K562 (cell line): Measurements from ENCODE around the gene TBL1X. TPM values are rescaled to one million over a fixed set of nuclear protein-coding genes. Genes with fewer than 3 reads are reported as not detected.

Experiments
- ATAC-seq: fragments of 200-7000 bp; cut with Tn5 transposase; 3 replicates; pipeline ENCODE4 v1.9.1; 2020; ENCODE audit warnings: moderate library complexity
- BruUV-seq: library from RNA; stranded (reverse); fragments of 400-500 nt; replicated peaks from 2 replicates; lab custom pipeline; 2021; lab: Mats Ljungman, UMichigan
- CTCF ChIA-PET: fragments of 300-600 bp; formaldehyde crosslinking; extraction: SDS; loops from one replicate; lab custom pipeline; 2021; ENCODE audit warnings: low intra/inter-chr PET ratio; lab: Yijun Ruan, JAX
- POLR2A ChIA-PET: fragments of 300-600, 350-650 bp; sonication (Branson Sonifier 250); formaldehyde crosslinking; extraction: SDS; loops from one replicate; lab custom pipeline; 2021; ENCODE audit warnings: antibody characterized with exemption, inconsistent platforms; lab: Yijun Ruan, JAX
- DNase-seq, 4 experiments: peaks; one replicate each; pipeline versions ENCODE4 v3.0.0 to v3.0.0-alpha.2; 2011 to 2018; ENCODE audit warnings: low spot score in 3 of 4, mixed read lengths in 3 of 4; ENCODE audit errors: extremely low read depth in 1 of 4
- FAIRE-seq: peaks from 2 replicates; lab custom pipeline; 2011; peaks lifted over from hg19 to GRCh38; lab: Jason Lieb, UNC
- H2AFZ ChIP-seq: 2 replicates; pipeline ENCODE4 v1.6.0; 2011; ENCODE audit warnings: low read depth, low read length, control low read depth, inconsistent platforms
- H3K27ac ChIP-seq: fragments of 200-600 bp; 3 replicates; pipeline ENCODE4 v1.8.0; 2011; ENCODE audit warnings: low read depth, mild to moderate bottlenecking, control low read depth, inconsistent platforms, low read length, moderate library complexity, mixed read lengths; ENCODE audit errors: extremely low read depth
- H3K27me3 ChIP-seq, 2 experiments: fragments of 300-600 bp in 1 of 2; 2 replicates in 1 of 2; 3 replicates in 1 of 2; pipeline versions ENCODE4 v1.6.0 to v1.8.0; 2011; ENCODE audit warnings: inconsistent platforms in 2 of 2, low read length in 2 of 2, mild to moderate bottlenecking in 1 of 2, mixed read lengths in 1 of 2, moderate library complexity in 1 of 2; ENCODE audit not compliant: control insufficient read depth in 2 of 2, insufficient read depth in 2 of 2
- H3K36me3 ChIP-seq: fragments of 300-600 bp; 3 replicates; pipeline ENCODE4 v1.8.0; 2011; ENCODE audit warnings: mild to moderate bottlenecking, low read length, inconsistent platforms; ENCODE audit not compliant: control insufficient read depth, insufficient read depth
- H3K4me1 ChIP-seq, 2 experiments: fragments of 200-600 bp in 1 of 2; replicated peaks in 1 of 2; 2 replicates in 1 of 2; 3 replicates in 1 of 2; pipeline versions ENCODE4 v1.5.1 to v1.8.0; 2011; ENCODE audit warnings: inconsistent platforms in 2 of 2, low read length in 2 of 2, mild to moderate bottlenecking in 1 of 2, mixed read lengths in 1 of 2, moderate library complexity in 1 of 2; ENCODE audit not compliant: control insufficient read depth in 2 of 2, insufficient read depth in 2 of 2
- H3K4me2 ChIP-seq: 2 replicates; pipeline ENCODE4 v1.6.1; 2011; ENCODE audit warnings: low read length, control low read depth, inconsistent platforms, mixed read lengths; ENCODE audit not compliant: insufficient read depth
- H3K4me3 ChIP-seq: fragments of 200-600 bp; sonication (generic), shearing (Covaris generic); 2 replicates; pipeline ENCODE4 v1.5.1; 2016; ENCODE audit warnings: control low read depth, inconsistent platforms
- H3K79me2 ChIP-seq: fragments of 200-600 bp; 3 replicates; pipeline ENCODE4 v1.8.0; 2011; ENCODE audit warnings: low read length, inconsistent platforms; ENCODE audit not compliant: control insufficient read depth, insufficient read depth
- H3K9ac ChIP-seq, 2 experiments: 2 replicates each; pipeline versions ENCODE4 v1.6.0 to v1.6.1; 2011; ENCODE audit warnings: low read depth in 2 of 2, low read length in 2 of 2, control low read depth in 1 of 2, inconsistent platforms in 1 of 2, mild to moderate bottlenecking in 1 of 2, mixed read lengths in 1 of 2; ENCODE audit not compliant: insufficient read depth in 1 of 2
- H3K9me1 ChIP-seq: one replicate; pipeline ENCODE4 v1.6.0; 2011; ENCODE audit warnings: inconsistent platforms, mild to moderate bottlenecking, low read length, moderate library complexity; ENCODE audit not compliant: control insufficient read depth, insufficient read depth
- H3K9me3 ChIP-seq: replicated peaks from 2 replicates; pipeline ENCODE4 v1.5.1; 2011; ENCODE audit warnings: low read depth, low read length, inconsistent platforms; ENCODE audit not compliant: control insufficient read depth, insufficient read depth
- H4K20me1 ChIP-seq: replicated peaks from 2 replicates; pipeline ENCODE4 v1.6.1; 2011; ENCODE audit warnings: low read length, inconsistent platforms, mixed read lengths; ENCODE audit not compliant: control insufficient read depth, insufficient read depth
- ELF1 ChIP-seq: fragments of 200-800 bp; sonication (Bioruptor generic); IDR thresholded peaks from 2 replicates; pipeline ENCODE4 v1.6.1; 2016; ENCODE audit warnings: missing genetic modification characterization, missing compliant biosample characterization
- NFIC ChIP-seq: fragments of 450-650 bp; IDR thresholded peaks from 2 replicates; pipeline ENCODE4 v1.6.1; 2017; ENCODE audit warnings: mild to moderate bottlenecking, inconsistent platforms
- ZBTB40 ChIP-seq, 2 experiments: fragments of 450-650 bp in 1 of 2; sonication (generic) in 1 of 2; formaldehyde crosslinking in 1 of 2; IDR thresholded peaks; 2 replicates each; pipeline versions ENCODE4 v1.7.1 to v1.9.0; 2016 to 2022; ENCODE audit warnings: inconsistent platforms in 1 of 2, mild to moderate bottlenecking in 1 of 2, missing genetic modification reagents in 1 of 2
- WGBS: fragments of 100-300 bp; shearing (Covaris generic); methylation state at CpG from one replicate; pipeline ENCODE4 v1.1.6; 2016; ENCODE audit warnings: low coverage, mixed read lengths; ENCODE audit not compliant: insufficient coverage; ENCODE audit errors: missing lambda C conversion rate; 5-methylcytosine and 5-hydroxymethylcytosine counted together
- in situ Hi-C: fragments of 300-500 bp; cut with MboI; formaldehyde crosslinking; loops from 4 replicates; pipeline ENCODE4 v1.15.0; 2018; ENCODE audit warnings: inconsistent platforms, mixed read lengths
- intact Hi-C: fragments of 100-400 bp; cut with micrococcal nuclease; formaldehyde crosslinking; loops from 2 replicates; pipeline ENCODE4 v1.14.2; 2022
- polyA plus RNA-seq, 8 experiments: library from polyadenylated mRNA; depleted of rRNA in 4 of 8; stranded (reverse) in 5 of 8; unstranded in 3 of 8; fragments of >200 nt; fragmentation: Nextera tagmentation in 2 of 8; fragmentation: Illumina TruSeq in 1 of 8; extraction: Ambion mirVana in 2 of 8; extraction: Trizol in 1 of 8; gene quantifications; 2 replicates each; pipeline versions ENCODE4 v1.2.1 to v1.2.3, GENCODE V29; 2011 to 2014; ENCODE audit warnings: inconsistent platforms in 1 of 8, missing spikeins in 1 of 8
- total RNA-seq, 7 experiments: library from RNA; depleted of rRNA in 6 of 7; stranded (reverse); fragments of >200 nt in 6 of 7; fragmentation: Illumina TruSeq in 2 of 7; extraction: Trizol in 2 of 7; gene quantifications; 2 replicates each; pipeline versions ENCODE4 v1.2.1 to v1.2.3, GENCODE V29; 2011 to 2021; ENCODE audit warnings: low replicate concordance in 1 of 7

Gene TBL1X
- total and polyA plus RNA-seq, 9 of the 15 experiments (the other 6 are each of a cell fraction or from before 2014, with no cell fraction given), result 6.0 to 49.6 (median 19.7) TPM

- DNase-seq, result no peak
- Histone ChIP-seq H4K20me1 (0 out of 2 replicates have a peak, but pooled peaks cover 4% of the 10 kb centered on the region), H3K4me2 (no peak overlapping the region), H3K27me3 (no peaks in the 10 kb centered on the region), H3K4me1 (no peaks in the 10 kb centered on the region), H3K4me3 (no peak overlapping the region), H2AFZ (no peak overlapping the region), H3K9me1 (no peaks in the 10 kb centered on the region), H3K9me3 (no peaks in the 10 kb centered on the region), H3K9ac (no peak overlapping the region), H3K36me3 (peaks cover 4% of the 10 kb centered on the region; the same call in 1 of the 3 replicates), H3K79me2 (no peaks in the 10 kb centered on the region), H3K27ac (no peak overlapping the region)
- WGBS, result 90% methylated on average over 3 of the region's 3 CpGs
- ChIA-PET POLR2A (no interaction called here), CTCF (no interaction called here)
- BruUV-seq, result no TSS peak
- in situ Hi-C loops (no loop called here), intact Hi-C loops (no loop called here)
- TF ChIP-seq NFIC (peak; percentile 77), ELF1 (tag) (no peak), ZBTB40 (IDR thresholded peaks at IDR 0.05) (peak; percentile 87), ZBTB40 (CRISPR knock-in tag; IDR thresholded peaks at IDR 0.05) (peak; percentile 71)
- no peak for FAIRE-seq
- no peak for ATAC-seq
These were observed 213.5 kb downstream of the TBL1X start for GRCh38 chrX:9678215-9678965.
